ENCODE data around the gene INHBE.
A peak's percentile ranks its signal among the peaks of the same experiment; 100 is the strongest.
"Not testable (repeated sequence)": the region's sequence is repeated elsewhere in the genome, so short reads cannot be mapped to it uniquely, and the experiment has no call there.

The INHBE gene

DNA sequence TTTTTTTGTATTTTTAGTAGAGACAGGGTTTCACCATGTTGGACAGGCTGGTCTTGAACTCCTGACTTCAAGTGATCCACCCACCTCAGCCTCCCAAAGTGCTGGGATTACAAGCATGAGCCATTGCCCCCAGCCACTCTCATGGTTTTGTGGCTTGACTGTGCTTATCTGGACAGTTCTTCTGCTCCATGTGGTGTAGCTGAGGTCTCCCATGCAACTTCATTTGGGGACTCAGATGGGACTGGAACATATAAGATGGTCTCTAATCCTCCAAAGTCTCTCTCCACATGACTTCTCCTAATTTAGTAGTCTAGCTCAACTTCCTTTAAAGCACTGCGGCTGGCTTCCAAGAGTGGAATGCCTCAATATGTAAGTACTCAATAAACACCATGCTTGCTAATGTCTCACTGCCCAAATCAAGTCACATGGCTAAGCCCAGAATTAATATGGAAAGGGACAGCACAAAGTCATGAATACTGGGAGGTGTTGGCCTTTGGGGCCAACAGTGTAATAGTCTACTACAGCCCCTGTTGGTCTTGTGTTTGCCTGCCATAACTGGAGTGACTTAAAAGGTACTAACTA lies 13.2 kb upstream of the INHBE start:
- no peak for DNase-seq

DNA sequence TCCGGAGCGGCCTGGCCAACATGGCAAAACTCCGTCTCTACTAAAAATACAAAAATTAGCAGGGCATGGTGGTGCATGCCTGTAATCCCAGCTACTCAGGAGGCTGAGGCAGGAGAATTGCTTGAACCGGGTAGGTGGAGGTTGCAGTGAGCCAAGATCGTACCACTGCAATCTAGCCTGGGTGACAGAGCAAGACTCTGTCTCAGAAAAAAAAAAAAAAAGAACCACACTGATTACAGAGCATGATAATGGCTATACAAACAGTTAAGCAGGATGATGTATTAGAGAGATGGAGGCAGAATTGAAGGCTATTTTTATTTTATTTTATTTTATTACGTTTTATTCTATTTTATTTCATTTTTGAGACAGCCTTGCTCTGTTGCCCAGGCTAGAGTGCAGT lies 10.8 kb upstream of the INHBE start:
- DNase-seq, result not testable (repeated sequence)

DNA sequence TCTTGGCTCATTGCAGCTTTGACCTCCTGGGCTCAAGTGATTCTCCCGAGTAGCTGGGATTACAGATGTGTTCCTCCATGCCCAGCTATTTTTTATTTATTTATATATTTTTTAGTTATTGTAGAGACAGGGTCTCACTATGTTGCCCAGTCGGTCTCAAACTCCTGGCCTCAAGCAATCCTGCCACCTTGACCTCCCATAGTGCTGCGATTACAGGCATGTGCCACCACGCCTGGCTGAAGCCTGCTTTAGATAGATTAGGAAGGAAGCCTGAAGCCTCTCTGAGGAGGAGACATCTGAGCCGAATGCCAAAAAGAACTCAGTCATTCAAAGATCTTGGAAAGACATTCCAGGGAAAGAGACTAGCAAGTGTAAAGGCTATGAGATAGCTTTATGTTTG lies 10.4 kb upstream of the INHBE start:
- no peak for DNase-seq

DNA sequence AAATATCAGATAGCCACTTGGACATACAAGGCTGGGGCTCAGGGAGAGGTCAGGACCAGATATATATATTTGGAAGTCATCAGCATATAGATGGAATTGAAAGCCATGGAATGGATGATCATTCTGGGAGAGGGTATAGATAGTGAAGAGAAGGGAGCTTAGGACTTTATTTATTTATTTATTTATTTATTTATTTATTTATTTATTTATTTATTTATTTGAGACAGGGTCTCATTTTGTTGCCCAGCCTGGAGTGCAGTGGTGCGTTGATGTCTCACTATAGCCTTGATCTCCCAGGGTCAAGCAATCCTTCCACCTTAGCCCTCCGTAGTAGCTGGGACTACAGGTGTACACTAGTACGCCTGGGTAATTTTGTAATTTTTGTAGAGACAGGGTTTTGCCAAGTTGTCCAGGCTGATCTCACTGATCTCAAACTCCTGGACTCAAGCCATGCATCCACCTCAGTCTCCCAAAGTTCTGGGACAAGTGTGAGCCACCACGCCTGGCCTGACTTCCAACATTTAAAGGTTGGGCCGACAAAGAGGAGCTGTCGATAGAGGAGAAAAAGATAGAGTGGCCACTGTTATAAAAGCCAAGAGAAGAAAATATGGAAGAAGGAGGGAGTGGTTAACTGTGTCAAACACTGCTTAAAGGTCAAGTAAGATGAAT lies 8.7 kb upstream of the INHBE start:
- DNase-seq, result no peak

DNA sequence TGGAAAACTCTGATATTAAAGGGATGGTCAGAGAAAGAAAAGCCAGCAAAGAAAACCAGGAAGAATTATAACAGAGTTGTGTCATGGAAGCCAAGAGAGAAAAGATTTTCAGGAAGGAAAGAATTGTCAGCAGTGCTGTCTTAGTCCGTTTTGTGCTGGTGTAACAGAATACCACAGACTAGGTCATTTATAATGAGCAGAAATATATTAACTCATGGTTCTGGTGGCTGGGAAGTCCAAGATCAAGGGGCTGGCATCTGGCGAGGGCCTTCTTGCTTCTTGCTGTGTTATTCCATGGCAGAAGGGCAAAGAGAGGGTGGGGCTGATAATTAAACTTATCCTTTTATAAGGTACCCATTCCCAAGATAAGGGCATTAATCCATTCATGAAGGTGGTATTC lies 6.4 kb upstream of the INHBE start:
- no peak for DNase-seq

DNA sequence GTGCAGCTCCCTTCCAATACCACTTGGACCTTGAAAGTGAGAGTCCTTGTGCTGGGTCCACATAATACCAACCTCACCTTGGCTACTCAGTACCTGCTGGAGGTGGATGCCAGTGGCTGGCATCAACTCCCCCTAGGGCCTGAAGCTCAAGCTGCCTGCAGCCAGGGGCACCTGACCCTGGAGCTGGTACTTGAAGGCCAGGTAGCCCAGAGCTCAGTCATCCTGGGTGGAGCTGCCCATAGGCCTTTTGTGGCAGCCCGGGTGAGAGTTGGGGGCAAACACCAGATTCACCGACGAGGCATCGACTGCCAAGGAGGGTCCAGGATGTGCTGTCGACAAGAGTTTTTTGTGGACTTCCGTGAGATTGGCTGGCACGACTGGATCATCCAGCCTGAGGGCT lies 5.7 kb upstream of the INHBE start:
- DNase-seq, result no peak

DNA sequence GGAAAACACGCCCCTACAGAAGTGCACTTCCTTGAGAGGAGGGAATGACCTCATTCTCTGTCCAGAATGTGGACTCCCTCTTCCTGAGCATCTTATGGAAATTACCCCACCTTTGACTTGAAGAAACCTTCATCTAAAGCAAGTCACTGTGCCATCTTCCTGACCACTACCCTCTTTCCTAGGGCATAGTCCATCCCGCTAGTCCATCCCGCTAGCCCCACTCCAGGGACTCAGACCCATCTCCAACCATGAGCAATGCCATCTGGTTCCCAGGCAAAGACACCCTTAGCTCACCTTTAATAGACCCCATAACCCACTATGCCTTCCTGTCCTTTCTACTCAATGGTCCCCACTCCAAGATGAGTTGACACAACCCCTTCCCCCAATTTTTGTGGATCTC lies 5.0 kb upstream of the INHBE start:
- DNase-seq, result no peak

DNA sequence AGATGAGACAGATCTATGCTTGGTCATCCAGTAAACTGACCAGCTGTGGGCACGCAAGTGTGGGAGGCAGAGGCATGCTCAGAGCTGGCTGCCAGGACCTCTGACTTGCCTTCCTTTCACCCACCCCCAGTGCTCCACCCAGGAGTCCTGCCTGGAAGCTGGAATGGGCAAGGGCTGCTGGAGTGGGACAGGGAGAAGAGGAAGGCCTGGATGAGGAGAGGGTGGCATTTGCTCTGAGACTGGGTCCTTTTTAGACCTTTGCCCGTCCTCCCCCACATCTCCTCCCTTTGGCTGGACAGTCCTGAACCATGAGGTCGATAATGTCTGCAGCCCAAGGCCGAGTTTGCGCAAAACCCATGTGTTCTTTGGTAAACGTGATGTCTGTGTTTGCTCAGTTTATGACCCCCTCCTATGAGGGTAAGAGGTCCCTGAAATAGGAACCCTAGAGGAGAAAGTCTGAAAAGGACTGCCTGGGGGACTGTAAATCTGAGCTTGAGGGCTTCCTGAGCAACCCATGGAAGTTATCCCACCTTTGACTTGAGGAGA lies 3.8 kb upstream of the INHBE start:
- DNase-seq, result no peak

DNA sequence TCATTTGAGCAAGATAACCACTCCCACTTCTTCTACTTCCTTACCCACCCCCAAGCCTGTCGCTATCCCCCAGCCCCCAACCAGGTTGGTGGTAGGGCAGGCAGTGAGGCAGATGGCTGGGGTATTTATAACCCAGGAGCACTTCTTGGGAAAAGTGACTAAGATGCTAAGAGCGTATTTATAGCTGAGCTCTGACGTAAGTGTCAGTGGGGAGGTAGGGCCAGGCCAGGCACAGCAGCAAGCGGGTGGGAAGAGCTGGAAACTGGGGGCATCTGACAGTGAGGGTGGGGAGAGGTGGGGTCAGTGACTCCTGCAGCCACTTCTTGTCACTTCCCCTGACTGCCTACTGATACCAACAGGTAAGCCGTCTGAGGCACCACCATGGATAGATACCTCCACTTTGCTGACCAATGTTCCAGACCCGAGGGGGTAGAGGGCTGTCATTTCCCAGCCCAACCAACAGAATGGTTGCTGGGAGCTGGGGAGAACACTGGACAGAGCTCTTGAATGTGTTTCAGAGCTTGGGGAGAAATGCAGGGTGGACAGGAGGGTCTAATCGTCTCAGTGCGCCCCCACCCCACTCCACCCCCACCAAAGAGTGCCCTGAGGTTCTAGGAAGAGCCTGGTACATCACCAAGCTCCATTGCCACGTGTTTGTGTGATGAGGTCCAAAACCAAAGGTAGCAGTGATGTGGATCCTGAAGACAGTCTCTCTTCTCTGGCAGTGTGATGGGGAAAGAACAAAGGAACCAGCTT lies 2.7 kb upstream of the INHBE start:
- no peak for DNase-seq

DNA sequence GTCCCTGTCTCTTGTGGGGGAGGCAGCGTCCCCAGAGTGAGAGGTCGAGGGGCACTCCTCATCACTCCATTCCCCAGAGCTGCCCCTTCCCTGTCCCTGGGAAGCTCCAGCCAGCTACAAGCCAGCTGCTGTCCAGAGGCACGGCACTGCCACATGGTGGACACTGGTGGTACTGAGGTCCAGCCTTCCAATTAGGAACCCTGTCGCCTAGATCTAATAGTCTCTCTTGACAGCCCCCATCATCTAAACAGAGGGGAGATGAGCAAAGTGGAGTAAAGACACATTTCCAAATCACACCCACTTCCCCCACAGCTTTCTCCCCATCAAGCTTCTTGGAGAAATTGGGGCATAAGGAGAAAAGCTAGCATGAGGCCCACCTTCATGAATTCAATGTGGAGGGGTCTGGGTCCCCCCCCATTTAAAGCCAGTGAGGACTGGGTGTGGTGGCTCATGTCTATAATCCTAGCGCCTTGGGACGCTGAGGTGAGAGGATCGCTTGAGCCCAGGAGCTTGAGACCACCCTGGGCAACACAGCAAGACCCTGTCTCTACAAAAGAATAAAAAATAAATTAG lies 2.1 kb upstream of the INHBE start:
- peak; percentile 79 for DNase-seq

DNA sequence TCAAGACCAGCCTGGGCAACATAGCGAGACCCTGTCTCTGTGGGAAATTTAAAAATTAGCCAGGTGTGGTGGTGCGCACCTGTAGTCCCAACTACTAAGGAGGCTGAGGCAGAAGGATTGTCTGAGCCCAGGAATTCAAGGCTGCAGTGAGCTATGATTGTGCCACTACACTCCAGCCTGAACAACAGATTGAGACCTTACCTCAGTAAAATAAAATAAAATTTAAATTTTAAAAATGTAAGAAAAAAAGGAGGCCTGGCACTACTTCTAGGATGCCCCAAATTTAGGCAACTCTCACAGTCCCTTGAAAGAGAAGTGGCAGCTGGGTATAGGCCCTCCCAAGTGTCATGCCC lies 918 bp upstream of the INHBE start:
- no peak for DNase-seq

DNA sequence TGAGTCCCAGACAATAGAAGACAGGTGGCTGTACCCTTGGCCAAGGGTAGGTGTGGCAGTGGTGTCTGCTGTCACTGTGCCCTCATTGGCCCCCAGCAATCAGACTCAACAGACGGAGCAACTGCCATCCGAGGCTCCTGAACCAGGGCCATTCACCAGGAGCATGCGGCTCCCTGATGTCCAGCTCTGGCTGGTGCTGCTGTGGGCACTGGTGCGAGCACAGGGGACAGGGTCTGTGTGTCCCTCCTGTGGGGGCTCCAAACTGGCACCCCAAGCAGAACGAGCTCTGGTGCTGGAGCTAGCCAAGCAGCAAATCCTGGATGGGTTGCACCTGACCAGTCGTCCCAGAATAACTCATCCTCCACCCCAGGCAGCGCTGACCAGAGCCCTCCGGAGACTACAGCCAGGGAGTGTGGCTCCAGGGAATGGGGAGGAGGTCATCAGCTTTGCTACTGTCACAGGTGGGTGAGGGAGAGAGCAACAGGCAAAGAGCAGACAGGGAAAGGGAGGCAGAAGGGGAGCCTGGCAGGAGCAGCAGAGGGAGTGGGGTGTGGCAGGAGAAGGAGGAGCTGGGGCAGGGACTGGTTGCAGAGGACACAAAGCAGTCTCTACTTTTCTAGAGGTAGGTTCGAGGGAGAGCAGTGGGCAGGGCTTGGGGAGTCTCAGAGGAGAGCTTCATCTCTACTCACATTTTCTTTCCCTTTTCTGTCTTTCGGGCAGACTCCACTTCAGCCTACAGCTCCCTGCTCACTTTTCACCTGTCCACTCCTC lies 452 bp downstream of the INHBE start:
- DNase-seq, result no peak

DNA sequence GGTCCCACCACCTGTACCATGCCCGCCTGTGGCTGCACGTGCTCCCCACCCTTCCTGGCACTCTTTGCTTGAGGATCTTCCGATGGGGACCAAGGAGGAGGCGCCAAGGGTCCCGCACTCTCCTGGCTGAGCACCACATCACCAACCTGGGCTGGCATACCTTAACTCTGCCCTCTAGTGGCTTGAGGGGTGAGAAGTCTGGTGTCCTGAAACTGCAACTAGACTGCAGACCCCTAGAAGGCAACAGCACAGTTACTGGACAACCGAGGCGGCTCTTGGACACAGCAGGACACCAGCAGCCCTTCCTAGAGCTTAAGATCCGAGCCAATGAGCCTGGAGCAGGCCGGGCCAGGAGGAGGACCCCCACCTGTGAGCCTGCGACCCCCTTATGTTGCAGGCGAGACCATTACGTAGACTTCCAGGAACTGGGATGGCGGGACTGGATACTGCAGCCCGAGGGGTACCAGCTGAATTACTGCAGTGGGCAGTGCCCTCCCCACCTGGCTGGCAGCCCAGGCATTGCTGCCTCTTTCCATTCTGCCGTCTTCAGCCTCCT lies 1.1 kb downstream of the INHBE start:
- peak; percentile 37 for DNase-seq

DNA sequence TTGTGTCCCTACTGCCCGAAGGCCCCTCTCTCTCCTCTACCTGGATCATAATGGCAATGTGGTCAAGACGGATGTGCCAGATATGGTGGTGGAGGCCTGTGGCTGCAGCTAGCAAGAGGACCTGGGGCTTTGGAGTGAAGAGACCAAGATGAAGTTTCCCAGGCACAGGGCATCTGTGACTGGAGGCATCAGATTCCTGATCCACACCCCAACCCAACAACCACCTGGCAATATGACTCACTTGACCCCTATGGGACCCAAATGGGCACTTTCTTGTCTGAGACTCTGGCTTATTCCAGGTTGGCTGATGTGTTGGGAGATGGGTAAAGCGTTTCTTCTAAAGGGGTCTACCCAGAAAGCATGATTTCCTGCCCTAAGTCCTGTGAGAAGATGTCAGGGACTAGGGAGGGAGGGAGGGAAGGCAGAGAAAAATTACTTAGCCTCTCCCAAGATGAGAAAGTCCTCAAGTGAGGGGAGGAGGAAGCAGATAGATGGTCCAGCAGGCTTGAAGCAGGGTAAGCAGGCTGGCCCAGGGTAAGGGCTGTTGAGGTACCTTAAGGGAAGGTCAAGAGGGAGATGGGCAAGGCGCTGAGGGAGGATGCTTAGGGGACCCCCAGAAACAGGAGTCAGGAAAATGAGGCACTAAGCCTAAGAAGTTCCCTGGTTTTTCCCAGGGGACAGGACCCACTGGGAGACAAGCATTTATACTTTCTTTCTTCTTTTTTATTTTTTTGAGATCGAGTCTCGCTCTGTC lies 1.8 kb downstream of the INHBE start:
- no peak for DNase-seq

DNA sequence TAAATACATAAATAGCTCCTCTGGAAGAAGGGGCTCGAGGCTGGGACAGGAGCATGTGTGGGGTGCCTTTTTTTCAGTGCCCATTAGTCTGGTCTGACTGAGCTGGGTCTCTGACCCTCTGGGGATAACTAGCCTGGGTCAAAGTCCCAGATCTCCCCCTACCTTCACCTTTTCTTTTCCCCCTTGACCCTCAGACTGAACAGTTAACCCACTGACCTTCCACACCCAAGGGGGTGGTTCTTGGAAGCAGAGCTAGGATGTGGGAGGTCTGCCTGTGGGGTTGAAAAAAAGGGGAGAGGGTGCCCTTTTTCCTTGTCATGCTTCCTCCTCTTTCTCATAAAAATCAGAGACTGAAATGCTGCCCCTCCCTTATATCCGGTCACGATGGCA lies 3.6 kb downstream of the INHBE start:
- no peak for DNase-seq

DNA sequence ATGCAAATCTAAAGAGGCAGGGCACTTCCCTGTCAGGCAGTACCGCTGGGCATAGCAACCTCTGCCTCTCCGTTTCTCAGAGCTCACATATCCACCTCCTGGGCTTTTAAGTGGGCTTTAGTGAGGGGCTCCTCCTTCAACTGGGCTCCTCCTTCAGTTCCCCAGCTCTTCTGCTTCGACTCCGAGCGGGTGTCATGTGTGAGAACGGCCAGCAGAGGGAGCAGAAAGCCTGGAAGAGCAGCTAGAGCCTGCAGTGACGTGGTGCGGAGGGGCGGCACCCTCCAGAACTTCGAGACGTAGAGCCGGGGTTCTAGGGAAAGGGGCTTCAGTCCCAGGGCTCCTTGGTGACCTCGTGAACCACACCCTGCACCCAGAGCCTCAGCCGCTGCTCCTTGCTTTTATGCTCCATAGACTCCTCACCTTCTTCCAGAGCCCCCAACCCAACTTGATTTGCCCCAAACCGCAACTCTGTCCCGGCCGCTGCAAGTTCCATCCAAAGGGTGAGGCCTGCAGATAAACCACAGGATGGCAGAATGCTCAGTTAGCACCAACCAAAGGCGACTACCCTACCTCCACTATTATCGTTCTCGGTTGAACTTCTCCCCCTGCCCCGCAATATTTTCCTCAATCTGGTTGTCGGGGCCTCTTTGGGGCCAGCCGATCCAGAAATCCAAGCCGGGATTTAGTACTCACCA lies 4.1 kb downstream of the INHBE start:
- DNase-seq, result peak; percentile 96

DNA sequence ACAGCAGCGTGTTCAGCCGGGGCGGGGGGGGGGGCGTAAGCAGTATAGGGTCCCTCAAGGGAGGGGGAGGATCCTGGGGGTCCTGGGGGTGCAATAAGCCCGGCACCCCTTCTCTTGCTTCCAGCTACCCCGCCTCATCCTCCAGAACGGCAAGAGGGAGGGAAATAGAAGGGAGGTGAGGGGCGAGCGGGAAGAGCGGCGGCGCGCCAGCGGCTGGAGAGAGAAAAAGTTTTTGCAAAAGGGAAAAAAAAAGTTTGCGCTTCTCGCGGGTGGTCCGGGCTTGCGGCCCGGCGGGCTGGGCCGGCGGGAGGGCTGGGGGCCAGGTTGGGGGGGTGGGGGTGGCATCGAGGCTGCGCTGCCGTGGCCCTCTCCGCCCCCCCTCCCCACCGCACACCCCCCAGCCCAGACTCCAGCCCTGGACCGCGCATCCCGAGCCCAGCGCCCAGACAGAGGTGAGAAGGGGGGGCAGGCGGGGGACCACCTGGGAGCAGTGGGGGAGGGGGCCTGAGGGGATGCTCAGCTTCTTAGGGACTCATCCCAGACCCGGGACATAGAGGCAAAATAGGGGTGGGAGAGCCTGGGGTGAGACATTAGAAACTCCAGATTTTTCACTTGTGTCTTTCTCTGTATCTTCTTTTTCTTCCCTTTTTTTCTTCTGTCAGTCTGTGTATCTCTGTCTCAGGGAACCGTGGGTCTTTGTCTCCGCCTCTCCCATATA lies 4.8 kb downstream of the INHBE start, which contains the start of gene GLI1:
TSS of gene GLI1 (plus strand) at position 36 of the 718 bp plus-strand sequence. CDS start 3,907 bp downstream, outside the sequence.
- DNase-seq, result no peak

DNA sequence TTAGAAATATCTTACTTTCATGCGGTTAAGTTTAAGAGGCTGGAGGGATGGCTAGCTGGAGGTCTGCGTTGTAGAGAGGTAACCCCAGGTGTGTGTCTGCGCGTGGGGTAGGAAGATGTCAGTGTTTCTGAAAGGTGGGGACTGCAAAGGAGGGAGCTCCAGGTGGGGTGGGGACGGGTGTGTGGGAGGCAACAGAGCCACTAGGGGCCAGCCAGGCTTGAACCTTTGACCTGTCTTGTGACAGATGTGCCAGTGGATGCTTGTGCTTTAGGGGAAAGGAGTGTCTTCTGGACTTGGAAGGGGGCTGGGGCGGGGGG lies 5.3 kb downstream of the INHBE start:
- no peak for DNase-seq

DNA sequence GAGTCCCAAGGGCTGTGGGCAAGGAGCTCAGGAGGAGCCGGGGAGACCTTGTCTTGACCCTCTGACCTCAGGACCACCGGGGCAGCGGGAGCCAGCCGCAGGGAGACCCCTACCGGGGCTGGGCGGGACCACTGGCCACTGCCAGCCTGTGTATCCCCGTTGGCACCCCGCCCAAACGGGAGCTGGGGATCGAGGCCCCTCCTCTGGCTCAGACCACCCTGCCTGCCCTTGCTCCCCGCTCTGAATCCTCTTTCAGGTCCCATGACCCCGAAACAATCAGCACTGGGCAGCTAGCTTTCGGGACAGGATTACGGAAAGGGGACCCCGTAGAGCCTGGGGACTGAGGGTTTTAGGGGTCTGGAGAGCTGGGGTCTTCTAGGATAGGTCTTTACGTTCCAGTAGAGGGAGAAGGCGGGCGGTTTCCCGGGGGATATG lies 5.8 kb downstream of the INHBE start:
- DNase-seq, result no peak

DNA sequence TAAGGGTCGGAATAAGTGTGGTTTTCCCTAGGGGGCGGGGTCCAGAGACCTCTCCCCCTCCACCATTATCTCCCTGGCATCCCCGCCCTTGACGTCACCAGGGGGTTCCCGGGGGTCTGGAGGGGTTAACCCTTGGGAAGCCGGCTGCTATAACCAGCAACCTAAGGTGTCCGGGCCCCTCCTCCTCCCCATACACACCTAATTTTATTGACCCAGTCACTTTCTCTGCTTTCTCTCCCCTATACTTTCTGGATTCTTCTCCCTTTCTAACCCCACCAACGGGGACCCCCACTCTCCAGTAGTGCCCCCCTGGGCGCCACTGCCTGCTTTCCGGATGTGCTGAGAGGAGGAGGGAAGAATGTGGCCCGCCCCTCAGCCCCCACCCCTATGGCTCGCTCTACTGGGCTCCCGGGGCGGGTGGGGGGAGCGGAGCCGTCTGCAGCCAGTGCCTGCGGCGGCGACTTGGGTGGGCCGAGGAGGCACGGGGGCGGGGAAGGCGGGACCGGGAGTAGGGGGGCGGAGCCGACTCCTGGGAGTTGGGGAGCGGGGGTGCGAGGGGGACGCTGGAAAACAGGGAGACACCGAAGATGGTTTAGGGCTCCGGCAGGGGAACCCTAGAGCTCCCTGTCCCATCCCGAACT lies 6.3 kb downstream of the INHBE start:
- DNase-seq, result no peak

Data from suppressor macrophage treated with lipopolysaccharide for 4 hours (primary cell).